Lower lobe of right lung (tissue), 2 donors: ENCODE results near the gene RTL9. TPM values are rescaled to one million over a fixed set of nuclear protein-coding genes. Genes with fewer than 3 reads are reported as not detected.
"Not testable (repeated sequence)": the region's sequence is repeated elsewhere in the genome, so short reads cannot be mapped to it uniquely, and the experiment has no call there.

Source experiments
- ATAC-seq, 2 donors: fragments of 200-7000 bp; cut with Tn5 transposase; one replicate each; pipeline ENCODE4 v1.9.1; 2020 to 2022; ENCODE audit warnings: mild to moderate bottlenecking in 2 of 2, moderate library complexity in 2 of 2
- DNase-seq: peaks from one replicate; pipeline ENCODE4 v3.0.0-alpha.2; 2020
- H3K27ac ChIP-seq: fragments of 200-600 bp; one replicate; pipeline ENCODE4 v1.8.0; 2022
- H3K27me3 ChIP-seq: fragments of 200-600 bp; one replicate; pipeline ENCODE4 v1.8.0; 2022; ENCODE audit warnings: low read depth
- H3K36me3 ChIP-seq: fragments of 200-600 bp; one replicate; pipeline ENCODE4 v1.8.0; 2022; ENCODE audit warnings: mild to moderate bottlenecking
- H3K4me1 ChIP-seq: fragments of 200-600 bp; one replicate; pipeline ENCODE4 v1.8.0; 2022
- H3K4me3 ChIP-seq: fragments of 200-600 bp; one replicate; pipeline ENCODE4 v1.8.0; 2022; ENCODE audit warnings: mild to moderate bottlenecking
- H3K9me3 ChIP-seq: fragments of 200-600 bp; one replicate; pipeline ENCODE4 v1.8.0; 2022
- CTCF ChIP-seq: fragments of 200-600 bp; IDR thresholded peaks from one replicate; pipeline ENCODE4 v1.8.0; 2022; ENCODE audit warnings: antibody characterized with exemption, mild to moderate bottlenecking
- intact Hi-C: fragments of 100-400 bp; cut with DNase I; formaldehyde crosslinking; loops from one replicate; pipeline ENCODE4 v1.11.0; 2022
- total RNA-seq: library from RNA; stranded (reverse); fragmentation: NEBNext Ultra II Directional; extraction: Animal tissue kit (Norgen Biotek cat#: 25700); gene quantifications from one replicate; pipeline ENCODE4 v1.2.1, GENCODE V29; 2021
- donor health status: DM: no; HTN: yes; CAD: no; lungs with severe emphysema.

RTL9 gene
- total RNA-seq, 1 donor from 2014 or later, result not detected

DNA sequence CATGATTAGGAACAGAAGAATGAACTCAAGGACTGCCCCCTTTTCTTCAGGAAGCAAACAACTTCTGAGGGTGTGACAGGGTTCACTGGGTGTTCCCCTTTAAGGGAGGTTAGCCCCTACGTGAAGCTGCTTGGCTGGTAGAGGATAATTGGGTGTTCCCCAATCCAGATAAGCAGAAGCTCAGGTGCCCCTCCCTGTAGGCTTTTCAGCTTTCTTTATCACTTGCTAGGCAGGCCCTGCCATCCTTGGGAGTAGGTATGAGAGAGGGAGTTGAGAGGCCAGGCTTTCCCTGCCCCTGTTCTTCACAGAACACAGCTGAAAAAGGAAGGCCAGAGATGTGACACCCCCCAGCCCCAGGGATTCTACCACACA, 44.2 kb downstream of the RTL9 start:
- ATAC-seq (no peak), DNase-seq (no peak)
- H3K27me3 ChIP-seq, result no peaks in the 10 kb centered on the region
- H3K36me3 ChIP-seq, result no peaks in the 10 kb centered on the region
- H3K4me1 ChIP-seq, result no peaks in the 10 kb centered on the region
- H3K27ac ChIP-seq, result no peak overlapping the region
- H3K9me3 ChIP-seq, result no peaks in the 10 kb centered on the region
- intact Hi-C loops, result no loop called here
- H3K4me3 ChIP-seq, result no peak overlapping the region
- TF ChIP-seq CTCF, result no peak

GRCh38 chrX:110403441-110404238, 45.0 kb downstream of the RTL9 start:
- Histone ChIP-seq H3K27me3 (no peaks in the 10 kb centered on the region), H3K9me3 (no peaks in the 10 kb centered on the region), H3K4me1 (no peaks in the 10 kb centered on the region), H3K36me3 (no peaks in the 10 kb centered on the region), H3K27ac (no peak overlapping the region), H3K4me3 (no peak overlapping the region)
- DNase-seq, result no peak
- TF ChIP-seq CTCF, result no peak
- no peak for ATAC-seq
- intact Hi-C loops, result no loop called here

DNA sequence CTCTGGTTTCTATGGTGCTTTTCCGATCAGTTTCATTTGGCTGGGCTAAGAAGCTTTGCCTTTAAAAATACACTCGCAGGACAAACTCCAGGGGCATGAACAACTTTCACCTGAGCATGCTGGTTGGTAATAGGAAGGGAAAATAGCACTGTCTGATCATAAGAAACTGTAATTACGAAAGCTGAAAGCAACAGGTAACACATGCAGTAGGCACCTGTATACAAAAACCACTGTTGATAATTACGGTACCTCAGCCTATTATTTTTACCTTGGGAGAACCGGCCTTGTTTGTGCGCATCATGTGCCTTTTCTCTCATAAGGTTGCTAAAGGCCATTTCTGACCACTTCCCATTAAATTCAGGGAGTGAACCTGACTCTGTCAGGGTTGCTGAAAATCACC, 45.7 kb downstream of the RTL9 start:
- Histone ChIP-seq H3K27ac (no peak overlapping the region), H3K36me3 (no peaks in the 10 kb centered on the region), H3K4me3 (no peak overlapping the region), H3K9me3 (no peaks in the 10 kb centered on the region), H3K27me3 (no peaks in the 10 kb centered on the region), H3K4me1 (no peaks in the 10 kb centered on the region)
- no peak for TF ChIP-seq CTCF
- no peak for ATAC-seq
- intact Hi-C loops, result no loop called here
- DNase-seq, result no peak

DNA sequence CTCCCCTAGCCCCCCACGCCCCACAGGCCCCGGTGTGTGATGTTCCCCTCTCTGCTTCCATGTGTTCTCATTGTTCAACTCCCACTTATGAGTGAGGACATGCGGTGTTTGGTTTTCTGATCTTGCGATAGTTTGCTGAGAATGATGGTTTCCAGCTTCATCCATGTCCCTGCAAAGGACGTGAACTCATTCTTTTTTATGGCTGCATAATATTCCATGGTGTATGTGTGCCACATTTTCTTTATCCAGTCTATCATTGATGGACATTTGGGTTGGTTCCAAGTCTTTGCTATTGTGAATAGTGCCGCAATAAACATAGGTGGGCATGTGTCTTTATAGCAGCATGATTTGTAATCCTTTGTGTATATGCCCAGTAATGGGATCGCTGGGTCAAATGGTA, 47.6 kb downstream of the RTL9 start:
- intact Hi-C loops, result loop anchor here (5.0 kb wide), 1 partner anchor 249 kb away; no protein-coding TSS in a partner anchor
- not testable (repeated sequence) for H3K4me1 ChIP-seq, DNase-seq, H3K9me3 ChIP-seq, H3K27me3 ChIP-seq, H3K27ac ChIP-seq, H3K36me3 ChIP-seq, H3K4me3 ChIP-seq, ATAC-seq

DNA sequence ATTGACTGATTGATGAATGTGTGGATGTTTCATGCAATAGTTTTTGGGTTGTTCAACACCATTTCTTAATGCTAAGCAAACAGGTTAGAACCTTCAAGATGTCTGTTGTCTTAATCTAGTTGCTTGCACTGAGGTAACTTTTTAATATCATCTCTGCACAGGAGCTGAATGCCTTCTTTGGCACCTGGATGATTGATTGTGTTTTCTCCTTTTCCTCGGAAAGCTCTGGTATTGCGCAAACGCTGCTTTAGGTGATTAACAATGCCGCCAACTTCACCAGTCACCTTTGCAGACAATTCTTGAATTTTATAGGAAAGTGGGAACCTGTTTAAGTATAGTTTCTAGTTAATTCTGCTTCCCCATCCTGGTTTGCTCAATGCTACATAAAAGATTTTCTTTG, 48.2 kb downstream of the RTL9 start:
- H3K4me1 ChIP-seq, result no peaks in the 10 kb centered on the region
- intact Hi-C loops, result loop anchor here (5.0 kb wide), 1 partner anchor 250 kb away; no protein-coding TSS in a partner anchor
- H3K27ac ChIP-seq, result no peak overlapping the region

More for the DNA sequence above, 48.2 kb downstream of the RTL9 start:
- TF ChIP-seq CTCF, result no peak
- DNase-seq (no peak), ATAC-seq (no peak)
- Histone ChIP-seq H3K27me3 (no peaks in the 10 kb centered on the region), H3K4me3 (no peak overlapping the region), H3K36me3 (no peaks in the 10 kb centered on the region), H3K9me3 (no peaks in the 10 kb centered on the region)
